Left kidney (tissue), 8 donors: ENCODE measurements around the gene RAB34. TPM values are rescaled to one million over a fixed set of nuclear protein-coding genes. Genes with fewer than 3 reads are reported as not detected.
A peak's percentile ranks its signal among the peaks of the same experiment; 100 is the strongest.

Experiments used
- DNase-seq: peaks from one replicate; pipeline ENCODE4 v3.0.0-alpha.2; 2013
- long read RNA-seq, 8 donors: transcript quantifications; one replicate each; lab custom pipeline, GENCODE V29; 2026
- polyA plus RNA-seq: library from polyadenylated mRNA; unstranded; fragments of 120-200 nt; gene quantifications from one replicate; pipeline ENCODE4 v1.2.1, GENCODE V29; 2013; ENCODE audit not compliant: insufficient read length

The RAB34 gene, protein sequence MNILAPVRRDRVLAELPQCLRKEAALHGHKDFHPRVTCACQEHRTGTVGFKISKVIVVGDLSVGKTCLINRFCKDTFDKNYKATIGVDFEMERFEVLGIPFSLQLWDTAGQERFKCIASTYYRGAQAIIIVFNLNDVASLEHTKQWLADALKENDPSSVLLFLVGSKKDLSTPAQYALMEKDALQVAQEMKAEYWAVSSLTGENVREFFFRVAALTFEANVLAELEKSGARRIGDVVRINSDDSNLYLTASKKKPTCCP
- polyA plus RNA-seq: 181 TPM
- long read RNA-seq, donor 1, transcript RAB34-203 (10 exons, 1,597 nt): minor isoform, 8 of 177 reads
- long read RNA-seq, donor 1, transcript RAB34-204 (10 exons, 1,766 nt): major isoform, 37 of 177 reads
- long read RNA-seq, donor 1, transcript RAB34-201 (11 exons, 1,592 nt): minor isoform, 7 of 177 reads
- long read RNA-seq, donor 1, partial matches to known transcripts: 118 of 177 reads
- long read RNA-seq, donor 1, other reads (novel, unspliced or antisense): 0 of 177 reads
- long read RNA-seq, donor 2, transcript RAB34-204 (10 exons, 1,766 nt): major isoform, 22 of 2,896 reads
- long read RNA-seq, donor 2, transcript RAB34-210 (11 exons, 863 nt): minor isoform, 7 of 2,896 reads
- long read RNA-seq, donor 2, partial matches to known transcripts: 2,713 of 2,896 reads
- long read RNA-seq, donor 2, other reads (novel, unspliced or antisense): 142 of 2,896 reads
- long read RNA-seq, donor 3, transcript RAB34-203 (10 exons, 1,597 nt): minor isoform, 5 of 103 reads
- long read RNA-seq, donor 3, transcript RAB34-204 (10 exons, 1,766 nt): major isoform, 32 of 103 reads
- long read RNA-seq, donor 3, partial matches to known transcripts: 64 of 103 reads
- long read RNA-seq, donor 3, other reads (novel, unspliced or antisense): 0 of 103 reads
- long read RNA-seq, donor 4, partial matches to known transcripts: 740 of 1,151 reads
- long read RNA-seq, donor 4, other reads (novel, unspliced or antisense): 410 of 1,151 reads
- long read RNA-seq, donor 5, transcript RAB34-203 (10 exons, 1,597 nt): minor isoform, 9 of 151 reads
- long read RNA-seq, donor 5, transcript RAB34-201 (11 exons, 1,592 nt): minor isoform, 5 of 151 reads
- long read RNA-seq, donor 5, transcript RAB34-204 (10 exons, 1,766 nt): major isoform, 37 of 151 reads
- long read RNA-seq, donor 5, partial matches to known transcripts: 94 of 151 reads
- long read RNA-seq, donor 5, other reads (novel, unspliced or antisense): 0 of 151 reads
- long read RNA-seq, donor 6, transcript RAB34-204 (10 exons, 1,766 nt): major isoform, 37 of 4,140 reads
- long read RNA-seq, donor 6, transcript RAB34-203 (10 exons, 1,597 nt): minor isoform, 7 of 4,140 reads
- long read RNA-seq, donor 6, partial matches to known transcripts: 3,922 of 4,140 reads
- long read RNA-seq, donor 6, other reads (novel, unspliced or antisense): 166 of 4,140 reads
- long read RNA-seq, donor 7, transcript RAB34-204 (10 exons, 1,766 nt): major isoform, 49 of 150 reads
- long read RNA-seq, donor 7, transcript RAB34-201 (11 exons, 1,592 nt): minor isoform, 8 of 150 reads
- long read RNA-seq, donor 7, partial matches to known transcripts: 82 of 150 reads
- long read RNA-seq, donor 7, other reads (novel, unspliced or antisense): 0 of 150 reads
- long read RNA-seq, donor 8, transcript RAB34-204 (10 exons, 1,766 nt): major isoform, 13 of 36 reads
- long read RNA-seq, donor 8, partial matches to known transcripts: 16 of 36 reads
- long read RNA-seq, donor 8, other reads (novel, unspliced or antisense): 0 of 36 reads

DNA sequence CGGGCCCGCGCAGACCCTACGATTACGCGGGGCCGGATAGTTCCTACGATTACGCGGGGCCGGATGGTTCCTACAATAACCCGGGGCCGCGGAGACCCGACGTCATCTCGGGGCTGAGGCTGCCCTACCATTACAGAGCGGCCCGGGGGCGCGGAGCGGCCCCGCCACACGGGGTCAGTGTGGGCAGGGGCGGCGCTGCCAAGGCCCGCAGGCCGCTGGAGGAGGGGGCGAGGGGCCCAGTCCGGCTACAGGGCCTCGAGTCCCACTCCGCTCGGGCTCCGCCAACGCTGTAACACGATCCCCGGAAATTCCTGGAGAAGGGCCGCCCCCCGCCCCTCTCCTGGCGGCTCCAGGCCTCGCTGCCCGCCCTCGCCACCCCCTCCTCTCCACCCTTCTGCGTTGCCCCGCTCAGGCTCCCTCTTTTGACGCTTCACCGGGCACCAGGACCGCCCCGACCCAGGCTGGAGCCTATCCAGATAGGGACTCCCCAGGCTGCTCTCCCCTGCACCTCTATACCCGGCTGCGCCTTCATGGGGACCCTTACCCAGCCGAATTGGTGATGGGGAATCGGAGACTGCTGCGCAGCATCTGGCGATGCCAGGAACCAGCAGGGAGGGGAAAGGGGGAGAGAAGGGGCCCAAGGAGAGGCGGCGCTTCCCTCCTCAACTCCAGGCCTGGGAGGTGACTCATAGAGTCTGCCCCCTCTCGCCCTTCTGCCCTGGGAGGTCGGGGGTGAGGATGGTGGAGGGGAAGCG is at the start of gene RAB34:
Gene RAB34 (minus strand): TSS at position 291 of the 755 bp plus-strand sequence. CDS start 602 bp downstream, outside the sequence.
- DNase-seq: peak; percentile 93

DNA sequence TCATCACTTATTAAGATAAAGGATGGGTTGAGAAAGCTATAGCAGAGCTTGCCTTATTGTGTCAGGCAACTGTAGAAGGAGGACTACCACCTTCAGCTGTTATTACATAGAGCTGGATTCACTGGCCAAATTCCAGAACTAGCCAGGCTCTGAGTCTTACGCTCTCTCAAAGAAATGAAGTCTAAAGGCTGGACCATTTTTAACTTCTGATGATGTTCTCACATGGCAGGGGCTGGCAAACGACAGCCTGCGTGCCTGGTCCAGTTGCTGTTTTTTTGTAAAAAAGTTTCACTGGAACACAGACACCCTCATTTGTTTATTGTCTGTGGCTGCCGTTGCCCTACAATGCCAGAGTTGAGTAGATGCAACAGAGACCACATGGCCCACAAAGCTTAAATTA is 47.4 kb upstream of the RAB34 start:
- no peak for DNase-seq

DNA sequence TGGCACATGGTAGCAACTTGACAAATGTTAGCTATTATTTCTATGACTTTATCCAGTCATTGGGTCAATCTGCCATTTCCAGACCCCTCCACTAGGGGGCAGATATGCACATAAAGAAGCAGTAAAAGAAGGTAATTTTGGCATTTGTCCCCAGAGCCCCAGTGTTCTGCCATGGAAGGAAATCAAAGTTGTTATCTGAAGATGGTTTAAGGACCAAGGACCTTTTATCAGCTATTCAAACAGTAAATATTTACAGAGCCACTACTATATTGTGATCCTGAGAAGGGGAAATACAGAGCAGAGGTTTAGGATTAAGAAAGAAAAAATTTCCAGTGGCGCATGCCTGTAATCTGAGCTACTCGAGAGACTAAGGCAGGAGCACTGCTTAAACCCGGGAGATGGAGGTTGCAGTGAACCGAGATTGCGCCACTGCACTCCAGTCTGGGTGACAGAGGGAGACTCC is 46.2 kb upstream of the RAB34 start:
- peak; percentile 64 for DNase-seq

DNA sequence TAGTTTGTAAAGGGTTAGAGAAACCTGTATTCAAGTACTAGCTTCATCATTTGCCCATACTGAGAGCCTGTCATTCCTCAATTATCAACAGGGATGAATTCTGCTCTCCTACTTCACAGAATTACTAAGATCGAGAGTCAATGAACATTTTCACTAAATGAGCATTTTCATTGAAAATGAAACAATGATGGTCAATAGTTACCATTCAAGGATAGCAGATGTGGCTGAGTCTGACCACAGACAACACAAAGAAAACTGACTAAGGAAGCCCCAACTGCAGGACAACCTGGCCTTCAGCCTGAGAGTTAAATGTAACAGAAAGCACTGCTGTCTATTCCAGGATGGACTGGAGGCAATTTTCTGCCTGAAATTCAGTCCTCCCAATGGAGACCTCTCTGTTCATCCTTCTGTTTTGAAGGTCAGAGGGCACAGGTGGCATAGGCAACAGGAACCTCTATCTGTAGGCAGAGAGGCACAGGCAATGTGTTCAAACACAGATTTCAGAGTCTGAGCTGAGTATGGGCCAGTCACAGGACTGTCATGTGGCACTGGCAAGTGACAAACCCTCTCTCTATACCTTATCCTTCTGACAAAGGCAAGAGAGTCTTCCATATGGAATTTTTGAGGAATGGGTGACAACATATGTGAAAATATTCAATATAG is 45.6 kb upstream of the RAB34 start:
- no peak for DNase-seq

DNA sequence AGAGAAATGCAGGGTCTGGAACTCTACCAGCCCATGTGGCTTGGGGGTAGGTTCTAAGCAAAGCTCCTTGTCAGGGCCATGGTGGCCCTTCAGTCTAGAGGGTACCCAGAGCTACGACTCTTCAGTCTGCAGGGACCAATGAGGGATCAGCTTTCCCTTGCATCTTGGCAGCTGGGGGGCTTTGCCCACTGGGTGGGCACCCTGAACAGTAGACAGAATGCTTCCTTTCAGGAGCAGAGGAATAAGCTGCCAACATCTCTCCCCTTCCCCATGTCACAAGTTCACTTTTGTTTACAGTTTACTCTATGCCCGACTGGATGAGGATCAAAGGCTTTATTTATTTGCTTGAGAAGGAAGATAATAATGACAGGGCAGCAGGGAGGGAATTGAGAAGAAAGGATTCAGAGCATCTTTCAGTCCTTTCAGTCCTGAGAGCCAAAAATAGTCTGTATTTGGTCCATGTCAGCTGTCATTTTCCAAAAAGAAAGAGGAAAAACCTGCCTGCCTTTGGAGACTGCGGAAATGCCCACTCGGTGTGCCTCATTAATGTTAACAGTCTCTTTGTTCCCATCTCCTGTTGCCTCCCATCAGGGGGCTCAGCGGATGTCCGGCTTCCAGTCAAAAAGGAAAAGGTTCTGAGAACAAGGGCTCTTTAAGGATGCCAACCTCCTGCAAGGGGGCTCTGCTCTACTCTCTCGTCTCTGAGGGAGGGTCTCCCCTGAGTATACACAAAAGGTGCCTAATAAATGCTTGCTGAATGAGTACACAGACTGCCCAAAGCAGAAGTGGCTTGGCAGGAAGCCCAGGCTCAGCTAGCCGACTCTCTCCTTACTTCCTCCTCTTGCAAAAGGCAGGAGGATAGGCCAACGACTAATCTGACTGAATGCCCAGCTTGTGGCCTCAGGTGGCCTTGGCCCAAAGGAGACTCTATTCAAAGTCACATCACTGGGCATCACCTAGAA is 43.2 kb upstream of the RAB34 start:
- no peak for DNase-seq

DNA sequence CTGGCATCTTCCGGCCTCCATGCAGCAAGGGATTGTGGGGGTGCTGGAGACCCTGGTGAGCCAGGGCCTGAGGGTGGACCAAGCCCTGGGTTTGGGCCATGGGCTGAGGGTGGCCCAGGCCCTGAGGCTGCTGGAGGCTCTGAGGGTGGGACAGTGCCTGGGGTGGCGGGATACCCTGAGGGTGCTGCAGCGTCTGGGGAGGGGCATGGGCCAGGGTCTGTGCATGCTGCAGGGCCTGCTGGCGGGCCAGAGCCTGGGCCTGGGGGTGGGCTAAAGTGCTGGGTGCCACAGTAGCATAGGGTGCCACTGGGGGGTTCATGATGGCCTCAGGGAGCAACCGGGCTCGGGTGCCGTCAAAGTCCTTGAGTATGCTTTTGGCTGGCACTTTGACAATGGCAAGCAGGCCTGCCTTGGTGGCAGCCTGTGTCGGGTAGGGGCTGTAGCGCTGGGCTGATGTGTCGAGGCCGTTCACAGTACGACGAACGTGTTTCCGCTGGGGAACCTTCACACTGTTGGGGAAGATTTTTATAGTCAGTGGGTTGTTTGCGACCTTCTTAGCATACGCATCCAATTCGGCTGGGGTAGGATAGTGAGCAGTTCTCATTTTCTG is 41.7 kb upstream of the RAB34 start:
- DNase-seq: no peak

DNA sequence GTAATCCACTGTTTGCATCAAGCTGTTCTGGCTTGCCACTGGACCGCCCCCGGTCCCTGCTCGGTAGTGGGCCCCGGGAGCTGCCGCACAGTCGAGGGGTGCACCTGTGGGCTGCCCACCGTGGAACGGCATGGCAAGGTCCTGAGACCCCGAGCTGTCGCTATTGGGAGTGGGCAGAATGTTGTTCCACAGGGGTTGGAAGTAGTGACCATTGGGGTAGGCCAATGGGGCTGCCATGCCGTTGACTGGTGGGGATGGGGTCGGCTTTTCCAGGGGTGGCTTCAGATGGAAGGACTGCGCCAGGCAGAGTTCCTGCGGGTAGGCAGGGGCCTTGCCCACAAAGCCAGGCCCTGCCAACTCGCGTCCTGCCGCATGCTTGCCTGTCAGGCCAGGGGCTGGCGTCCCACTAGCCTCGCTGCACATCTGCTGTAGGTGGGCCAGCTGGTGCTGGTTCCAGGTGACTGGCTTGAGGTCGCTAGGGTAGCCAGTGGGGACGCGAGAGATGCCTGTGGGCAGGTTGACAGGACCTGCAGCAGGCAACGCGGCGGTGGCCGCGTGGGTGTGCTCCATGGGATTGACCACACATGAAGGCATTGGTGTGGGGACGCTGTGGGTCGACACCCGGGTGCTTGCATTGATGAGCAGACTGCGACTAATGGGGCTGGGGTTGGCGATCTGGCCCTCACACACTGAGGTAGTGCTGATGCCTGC is 40.9 kb upstream of the RAB34 start:
- no peak for DNase-seq

DNA sequence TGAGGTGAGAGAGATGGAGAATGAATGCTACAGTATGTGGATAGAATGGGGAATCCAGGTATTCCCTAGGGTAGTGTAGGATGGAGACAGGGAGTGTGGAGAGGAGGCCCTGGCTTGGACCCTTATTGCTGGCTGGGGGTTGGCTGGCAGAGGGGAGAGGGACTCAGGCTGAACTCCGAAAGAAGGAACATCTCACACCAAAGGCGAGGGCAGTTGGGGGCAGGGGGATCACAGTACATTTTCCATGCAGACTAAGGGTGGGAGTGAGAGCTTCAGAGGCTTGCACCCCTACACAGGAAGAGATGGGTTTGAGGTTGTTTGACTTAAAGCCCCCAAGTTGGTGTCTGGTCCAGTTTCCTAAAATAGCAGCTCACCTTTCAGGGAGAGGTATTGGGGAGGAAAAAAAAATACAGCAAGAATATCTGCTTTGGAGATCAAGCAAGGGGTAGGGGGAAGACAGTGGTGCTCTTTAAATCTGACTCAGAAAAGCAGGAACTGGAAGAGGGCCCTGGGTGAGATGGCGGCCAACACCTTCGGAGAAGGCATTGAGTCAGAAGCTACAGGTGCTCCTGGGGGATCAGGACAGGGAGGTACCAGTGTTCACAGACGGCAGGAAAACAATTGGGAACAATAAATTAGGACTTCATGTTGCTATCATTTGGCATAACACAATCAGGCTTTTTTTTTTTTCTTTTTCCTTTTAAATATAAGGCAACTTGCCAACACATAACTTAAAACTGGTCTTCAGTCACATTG is 38.6 kb upstream of the RAB34 start:
- DNase-seq: no peak

DNA sequence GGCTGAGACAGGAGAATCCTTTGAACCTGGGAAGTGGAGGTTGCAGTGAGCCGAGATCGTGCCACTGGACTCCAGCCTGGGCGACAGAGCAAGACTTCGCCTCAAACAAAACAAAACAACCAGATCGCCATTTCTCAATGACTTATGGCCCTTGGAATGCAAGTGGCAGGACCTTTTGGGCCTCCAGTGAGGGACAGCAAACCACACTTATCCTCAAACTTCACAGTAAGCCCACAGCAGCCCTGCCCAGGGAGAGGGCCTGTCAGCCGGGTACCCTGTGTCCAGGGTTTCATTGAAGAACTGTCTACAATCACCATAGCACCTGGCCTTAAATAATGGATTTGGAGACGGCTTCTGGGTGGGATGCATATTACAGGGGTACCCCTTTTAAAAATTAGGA is 37.8 kb upstream of the RAB34 start:
- no peak for DNase-seq

DNA sequence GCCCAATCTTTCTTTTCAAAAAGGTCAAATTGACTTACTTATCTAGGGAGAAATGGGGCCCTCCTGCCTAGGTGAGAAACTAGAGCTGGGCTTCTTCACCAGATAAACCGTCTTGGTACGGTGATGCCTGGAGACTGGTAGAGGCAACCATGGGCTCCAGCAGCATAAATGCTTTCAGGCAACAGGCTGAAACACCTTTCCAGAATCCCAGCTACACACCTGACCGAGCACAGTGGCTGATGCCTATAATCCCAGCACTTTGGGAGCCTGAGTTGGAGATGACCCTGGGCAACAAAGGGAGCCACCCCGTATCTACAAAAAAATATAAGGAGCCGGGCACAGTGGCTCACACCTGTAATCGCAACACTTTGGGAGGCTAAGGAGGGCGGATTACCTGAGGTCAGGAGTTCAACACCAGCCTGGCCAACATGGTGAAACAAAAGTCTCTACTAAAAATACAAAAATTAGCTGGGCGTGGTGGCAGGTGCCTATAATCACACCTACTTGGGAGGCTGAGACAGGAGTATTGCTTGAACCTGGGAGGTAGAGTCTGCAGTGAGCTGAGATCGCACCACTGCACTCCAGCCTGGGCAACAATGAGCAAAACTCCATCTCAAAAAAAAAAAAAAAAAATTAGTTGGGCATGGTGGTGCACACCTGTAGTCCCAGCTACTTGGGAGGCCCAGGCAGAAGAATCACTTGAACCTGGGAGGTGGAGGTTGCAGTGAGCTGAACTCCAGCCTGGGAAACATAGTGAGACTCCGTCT is 34.1 kb upstream of the RAB34 start:
- no peak for DNase-seq

DNA sequence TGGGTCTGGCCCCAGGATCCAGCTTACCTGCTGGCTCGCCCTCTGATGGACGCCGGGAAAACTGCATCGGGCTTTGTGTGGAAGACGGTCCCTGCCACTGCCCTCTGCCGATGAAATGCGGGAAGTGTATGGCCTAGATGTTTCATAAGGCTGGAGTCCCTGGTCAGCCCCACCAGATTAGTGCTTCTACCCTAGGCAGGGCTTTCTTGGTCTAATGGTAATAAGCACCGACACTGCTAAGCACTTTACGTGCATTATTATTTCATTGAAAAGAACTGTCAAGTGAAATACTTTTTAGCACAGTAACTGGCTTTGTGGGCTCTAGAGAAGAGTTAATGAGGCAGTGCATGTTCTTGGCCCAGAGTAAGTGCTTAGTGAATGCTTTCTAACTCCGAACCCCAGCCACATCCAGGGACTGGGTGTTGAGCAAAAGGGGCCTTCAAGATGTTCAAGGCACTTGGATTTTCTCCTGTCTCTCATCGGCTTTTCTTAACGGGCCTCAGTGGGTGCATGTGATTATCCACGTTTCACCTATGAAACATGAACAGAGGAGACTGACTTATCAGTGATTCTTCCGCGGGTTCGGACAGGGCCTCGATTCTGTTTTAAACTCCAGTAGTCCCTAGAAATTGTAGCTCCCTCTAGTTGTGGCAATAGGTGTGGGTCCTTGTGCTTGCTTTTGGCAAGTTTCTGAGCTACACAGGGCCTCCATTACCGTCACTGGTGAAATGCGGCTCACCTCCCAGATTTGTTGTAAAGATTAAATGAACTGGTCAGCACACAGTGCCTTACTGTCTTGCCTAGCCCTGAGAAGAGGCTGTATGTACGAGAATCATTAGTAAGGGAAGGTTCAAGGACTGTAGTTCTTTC is 32.7 kb upstream of the RAB34 start:
- peak; percentile 91 for DNase-seq

DNA sequence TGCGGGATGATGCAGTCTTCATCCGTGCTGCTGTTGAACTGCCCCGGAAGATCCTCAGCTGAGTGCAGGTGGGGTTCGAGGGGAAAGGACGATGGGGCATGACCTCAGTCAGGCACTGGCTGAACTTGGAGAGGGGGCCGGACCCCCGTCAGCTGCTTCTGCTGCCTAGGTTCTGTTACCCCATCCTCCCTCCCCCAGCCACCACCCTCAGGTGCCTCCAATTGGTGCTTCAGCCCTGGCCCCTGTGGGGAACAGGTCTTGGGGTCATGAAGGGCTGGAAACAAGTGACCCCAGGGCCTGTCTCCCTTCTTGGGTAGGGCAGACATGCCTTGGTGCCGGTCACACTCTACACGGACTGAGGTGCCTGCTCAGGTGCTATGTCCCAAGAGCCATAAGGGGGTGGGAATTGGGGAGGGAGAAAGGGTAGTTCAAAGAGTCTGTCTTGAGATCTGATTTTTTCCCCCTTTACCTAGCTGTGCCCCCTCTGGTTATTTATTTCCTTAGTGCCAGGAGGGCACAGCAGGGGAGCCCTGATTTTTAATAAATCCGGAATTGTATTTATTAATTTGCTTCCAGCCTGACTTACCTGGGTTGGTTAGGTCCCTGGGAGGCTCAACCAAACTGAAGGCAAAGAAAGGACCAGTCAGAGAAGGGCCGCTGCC is 32.0 kb upstream of the RAB34 start:
- DNase-seq: no peak

DNA sequence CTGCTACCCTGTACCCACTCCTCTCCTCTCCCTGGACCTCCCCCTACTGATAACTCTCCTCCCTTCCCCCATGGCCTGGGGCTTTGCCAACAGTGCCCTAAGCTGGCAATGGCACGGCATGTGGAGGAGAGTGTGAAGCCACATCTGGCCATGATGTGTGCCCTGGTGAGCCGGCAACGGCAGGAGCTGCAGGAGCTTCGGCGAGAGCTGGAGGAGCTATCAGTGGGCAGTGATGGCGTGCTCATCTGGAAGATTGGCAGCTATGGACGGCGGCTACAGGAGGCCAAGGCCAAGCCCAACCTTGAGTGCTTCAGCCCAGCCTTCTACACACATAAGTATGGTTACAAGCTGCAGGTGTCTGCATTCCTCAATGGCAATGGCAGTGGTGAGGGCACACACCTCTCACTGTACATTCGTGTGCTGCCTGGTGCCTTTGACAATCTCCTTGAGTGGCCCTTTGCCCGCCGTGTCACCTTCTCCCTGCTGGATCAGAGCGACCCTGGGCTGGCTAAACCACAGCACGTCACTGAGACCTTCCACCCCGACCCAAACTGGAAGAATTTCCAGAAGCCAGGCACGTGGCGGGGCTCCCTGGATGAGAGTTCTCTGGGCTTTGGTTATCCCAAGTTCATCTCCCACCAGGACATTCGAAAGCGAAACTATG is 31.3 kb upstream of the RAB34 start:
- no peak for DNase-seq
